IPS-11a (cell line): ENCODE measurements around the gene RIN2.

ENCODE experiments used
- H3K4me3 ChIP-seq: one replicate; pipeline ENCODE4 v1.5.1; 2013; ENCODE audit warnings: low read depth, low read length, control low read depth

The RIN2 gene

GRCh38 chr20:19761841-19762240 is 3.8 kb downstream of the RIN2 start:
- H3K4me3 ChIP-seq = no peak overlapping the region

GRCh38 chr20:19764207-19764606 is 6.1 kb downstream of the RIN2 start:
- no peak overlapping the region for H3K4me3 ChIP-seq

DNA sequence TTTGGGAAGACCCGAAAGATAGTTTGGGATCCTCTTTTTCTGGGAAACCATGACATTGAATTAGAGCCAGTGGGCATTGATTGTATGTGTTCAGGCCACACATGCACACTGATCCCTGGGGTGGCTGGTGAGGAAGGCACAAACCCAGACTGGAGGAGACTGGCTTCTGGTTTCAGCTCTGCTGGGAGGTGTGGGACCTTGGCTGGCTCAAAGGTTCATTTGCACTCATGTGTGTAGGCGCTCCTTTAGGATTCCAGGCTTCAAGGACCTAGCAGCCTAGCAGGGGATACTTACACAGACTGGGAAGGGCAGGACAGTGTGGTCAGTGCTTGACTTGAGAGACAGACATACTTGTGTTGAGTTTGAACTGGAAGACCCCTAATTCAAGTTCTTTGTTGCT is 7.2 kb downstream of the RIN2 start:
- H3K4me3 ChIP-seq = no peak overlapping the region

DNA sequence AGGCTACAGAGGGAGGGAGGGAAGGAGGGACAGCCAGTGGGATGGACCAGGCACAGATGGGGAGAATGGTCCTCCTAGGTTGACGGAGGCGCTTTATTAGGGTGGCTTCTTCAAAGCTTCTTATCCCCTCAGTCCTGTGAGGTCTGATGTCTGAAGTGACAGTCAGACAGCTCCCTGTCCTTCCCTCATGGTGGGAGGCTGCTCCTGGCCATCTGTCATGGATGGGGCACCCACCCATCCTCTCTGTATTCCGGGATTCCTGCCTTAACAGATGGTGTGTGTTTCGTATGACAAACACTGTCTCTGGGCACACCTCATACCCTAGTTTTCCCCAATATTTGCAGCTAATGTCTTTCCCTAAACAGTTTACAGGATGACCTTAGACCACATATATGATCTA is 7.9 kb downstream of the RIN2 start:
- no peak overlapping the region for H3K4me3 ChIP-seq

DNA sequence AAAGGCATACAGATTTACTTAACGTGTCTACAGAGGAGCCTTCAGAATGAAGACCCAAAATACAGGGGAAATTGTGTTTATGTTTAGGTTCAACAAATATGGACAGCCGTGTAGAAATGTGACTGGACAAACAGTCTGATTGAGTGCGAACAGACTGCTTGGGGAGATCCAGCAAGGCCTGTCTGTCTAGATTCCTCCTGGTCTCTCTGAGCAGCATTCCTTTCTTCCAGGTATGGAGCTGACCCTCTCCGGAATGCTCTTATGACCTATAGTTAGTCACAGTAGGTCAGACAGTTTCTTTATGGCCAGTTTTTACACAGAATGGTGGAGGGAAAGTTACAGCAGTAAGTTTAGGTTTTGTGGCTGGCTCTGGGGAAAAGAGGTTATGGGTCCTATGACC is 9.0 kb downstream of the RIN2 start:
- no peak overlapping the region for H3K4me3 ChIP-seq

DNA sequence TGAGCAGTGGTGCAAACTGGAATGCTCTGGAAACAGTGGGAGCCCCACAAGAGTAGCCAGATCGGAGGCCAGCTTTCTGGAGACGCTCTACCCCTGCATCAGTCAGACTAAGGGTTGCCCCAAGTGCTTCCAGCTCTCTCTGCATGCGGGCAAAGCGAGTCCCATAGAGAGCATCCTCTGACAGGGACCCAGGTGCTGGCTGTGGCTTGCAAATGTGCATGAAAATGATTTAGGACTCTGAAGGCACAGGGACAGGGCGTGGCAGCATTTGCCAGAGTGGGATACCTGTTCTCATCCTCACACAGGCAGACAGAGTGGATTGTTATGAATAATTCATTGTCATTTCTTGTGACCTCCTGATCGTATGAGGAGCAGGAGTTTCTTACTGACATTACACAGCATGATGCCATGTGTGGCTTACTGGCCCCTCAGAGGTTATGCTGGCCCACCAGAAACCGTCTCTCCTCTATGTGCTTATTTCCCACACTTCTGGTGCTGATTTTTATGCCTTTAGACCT is 10.3 kb downstream of the RIN2 start:
- H3K4me3 ChIP-seq = no peak overlapping the region

GRCh38 chr20:19769507-19769906 is 11.4 kb downstream of the RIN2 start:
- no peak overlapping the region for H3K4me3 ChIP-seq

DNA sequence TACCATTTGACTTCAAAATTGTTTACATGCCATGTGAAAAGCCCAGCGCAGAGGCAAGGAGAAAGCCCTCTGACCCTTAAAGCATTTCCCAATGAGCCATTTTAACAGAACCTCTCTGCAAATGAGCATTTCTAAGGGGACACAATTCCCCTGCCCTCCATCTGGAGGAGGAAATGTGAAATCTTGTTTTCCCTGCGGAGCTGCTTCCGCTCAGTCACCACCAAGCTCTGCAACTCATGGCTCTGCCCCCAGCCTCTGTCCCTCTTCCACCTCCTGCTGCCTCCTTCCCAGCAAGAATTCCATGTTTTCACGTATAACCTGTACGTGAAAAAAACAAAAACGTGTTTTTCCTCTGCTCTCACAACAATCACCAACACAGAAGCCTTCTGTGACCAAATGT is 12.3 kb downstream of the RIN2 start:
- no peak overlapping the region for H3K4me3 ChIP-seq

DNA sequence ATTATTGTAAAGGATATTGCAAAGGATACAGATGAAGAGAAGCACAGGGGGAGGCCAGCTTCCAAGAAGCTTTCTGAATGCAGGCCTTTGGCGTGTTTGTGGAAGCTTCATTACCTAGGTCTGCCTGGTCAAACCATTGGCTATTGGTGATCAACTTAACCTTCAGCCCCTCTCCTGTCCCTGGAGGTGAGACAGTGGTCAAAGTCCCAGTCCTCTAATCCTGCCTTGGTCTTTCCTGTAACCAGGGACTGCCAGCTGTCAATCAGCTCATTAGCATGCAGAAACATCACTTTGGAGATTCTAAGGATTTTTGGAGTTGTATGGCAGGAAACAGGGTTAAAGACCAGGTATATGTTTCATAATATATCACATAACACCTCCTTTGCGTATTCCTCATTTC is 13.0 kb downstream of the RIN2 start:
- no peak overlapping the region for H3K4me3 ChIP-seq

DNA sequence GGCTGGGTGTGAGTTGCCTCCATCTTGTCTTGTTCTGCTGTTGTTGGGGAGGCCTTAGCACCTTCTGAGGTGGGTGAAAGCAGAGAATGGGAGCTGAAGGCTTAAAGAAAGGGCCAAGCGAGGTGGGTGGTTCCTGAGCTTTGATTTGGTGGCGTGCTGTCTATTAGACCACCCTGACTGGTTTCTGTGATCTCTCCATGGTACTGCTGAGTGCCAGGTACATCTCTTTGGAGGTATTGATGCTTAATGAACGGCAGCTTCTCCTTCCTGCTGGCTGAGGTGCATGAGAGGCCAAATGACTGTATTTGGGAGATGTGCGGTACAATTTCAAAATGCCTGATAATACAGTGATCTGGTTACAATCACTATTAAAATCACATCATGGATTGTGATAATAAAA is 15.4 kb downstream of the RIN2 start:
- no peak overlapping the region for H3K4me3 ChIP-seq

DNA sequence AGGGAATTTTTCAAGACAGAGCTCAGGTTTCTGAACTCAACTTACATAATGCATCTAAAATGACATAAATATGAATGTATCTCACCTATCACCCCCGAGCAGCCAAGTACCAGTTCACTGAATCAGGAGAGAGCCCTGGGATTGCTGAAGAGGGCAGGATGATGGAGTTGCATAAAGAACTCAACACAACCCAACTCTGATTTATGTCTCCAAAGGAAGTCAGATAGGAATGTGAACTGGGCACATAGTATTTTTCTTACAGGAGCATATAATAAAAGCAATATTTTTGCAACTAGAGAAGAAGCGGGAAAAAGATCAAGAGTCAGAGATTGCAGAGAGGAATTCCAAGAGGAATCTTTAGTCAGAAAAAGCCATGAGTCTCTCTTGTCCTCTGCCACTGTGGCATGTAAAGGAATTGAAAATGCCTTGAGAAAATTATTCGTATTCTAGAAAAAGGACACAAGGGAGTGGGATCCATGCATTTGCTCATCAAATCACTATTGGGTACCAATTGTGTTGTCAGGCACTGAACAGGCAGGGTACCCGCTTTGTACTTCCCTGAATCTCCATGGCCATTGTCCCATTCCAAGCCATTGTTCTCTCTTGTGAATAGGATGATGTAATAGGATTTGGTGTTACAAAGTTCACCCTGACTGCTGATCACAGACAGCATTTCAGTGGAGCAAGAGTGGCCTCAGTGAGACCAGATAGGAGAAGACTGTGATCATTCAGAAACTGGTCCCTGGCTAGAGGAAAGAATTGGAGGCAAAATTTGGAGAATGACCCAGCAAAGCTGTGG is 16.3 kb downstream of the RIN2 start:
- no peak overlapping the region for H3K4me3 ChIP-seq

DNA sequence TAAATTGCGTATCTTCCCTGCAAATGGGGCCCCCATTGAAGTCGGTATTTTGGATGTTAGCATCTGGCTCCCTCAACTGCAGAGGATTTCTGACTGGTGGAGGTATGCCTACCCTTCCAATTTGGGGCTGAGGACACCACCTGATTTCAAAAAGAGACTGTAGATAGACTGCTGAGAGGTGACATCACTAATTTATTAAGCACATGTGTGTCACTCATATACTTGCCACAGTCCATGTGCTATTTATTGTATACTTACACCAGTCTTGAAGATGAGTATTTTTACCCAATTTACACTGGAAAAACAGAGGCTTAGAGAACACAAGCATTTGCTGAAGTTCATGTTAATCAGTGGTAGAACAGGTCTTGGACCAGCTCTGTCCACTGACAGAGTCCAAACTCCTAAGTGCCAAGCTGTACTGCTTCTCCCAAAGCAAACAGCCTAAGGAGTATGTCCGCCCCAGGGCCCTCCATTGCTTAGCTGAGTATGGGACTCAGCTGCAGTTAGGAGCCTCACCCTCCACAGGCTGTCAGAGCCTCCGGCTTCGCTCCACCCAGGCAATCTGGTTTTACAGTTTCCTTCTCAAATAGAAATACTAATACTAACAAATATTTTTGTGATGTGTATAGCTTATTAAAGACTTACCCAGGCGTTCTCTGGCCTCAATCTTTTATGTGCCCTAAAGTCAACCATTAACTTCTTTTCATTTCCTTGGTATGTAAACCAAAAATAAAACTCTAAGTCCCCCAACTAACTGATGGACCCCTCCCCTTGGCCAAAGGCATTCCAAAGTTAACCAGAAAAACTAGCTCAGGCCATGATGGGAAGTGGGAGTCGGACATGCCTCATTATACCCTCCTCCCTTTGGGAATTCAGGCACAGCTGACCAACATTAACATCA is 17.5 kb downstream of the RIN2 start:
- H3K4me3 ChIP-seq = no peak overlapping the region

- no peak overlapping the region for H3K4me3 ChIP-seq
Measured at GRCh38 chr20:19777315-19777714, 19.3 kb downstream of the RIN2 start.

DNA sequence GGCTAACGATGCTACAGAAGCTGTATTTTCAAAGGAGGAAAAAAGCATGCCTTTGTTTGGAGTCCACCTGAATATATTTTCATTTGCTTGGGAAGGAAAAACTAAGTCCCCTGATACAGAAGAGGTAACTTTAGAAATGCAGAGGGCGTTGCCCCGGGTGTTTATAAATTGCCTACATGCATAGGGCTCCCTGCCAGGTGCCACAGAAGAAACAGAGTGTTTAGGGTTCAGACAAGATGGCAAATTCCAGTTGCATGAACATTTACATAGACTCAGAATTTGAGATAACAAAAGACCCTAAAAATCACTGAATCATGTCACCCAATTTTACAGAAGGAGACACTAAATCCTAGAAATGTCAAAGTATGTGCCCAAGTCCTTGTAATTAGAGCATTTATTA is 19.9 kb downstream of the RIN2 start:
- no peak overlapping the region for H3K4me3 ChIP-seq

DNA sequence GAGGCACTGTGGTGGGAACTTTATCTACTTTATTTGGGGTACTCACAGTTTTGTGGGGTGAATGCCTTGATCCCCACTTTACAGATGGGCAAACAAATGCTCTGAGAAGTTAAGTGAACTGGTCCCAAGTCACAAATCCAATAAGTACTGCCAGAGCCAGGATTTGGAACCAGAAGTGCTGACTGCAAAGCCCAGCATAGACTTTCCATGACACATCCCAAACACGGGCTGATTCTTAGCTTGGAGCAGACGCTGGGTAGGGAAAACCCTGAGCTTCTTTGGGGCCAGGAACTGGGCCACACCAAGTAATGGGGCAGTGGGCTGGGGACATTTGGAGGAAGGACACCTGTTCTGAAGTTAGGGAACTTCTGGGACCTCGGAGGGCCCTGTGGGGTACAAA is 20.3 kb downstream of the RIN2 start:
- H3K4me3 ChIP-seq = no peak overlapping the region

- no peak overlapping the region for H3K4me3 ChIP-seq
Measured at GRCh38 chr20:19779634-19780033, 21.6 kb downstream of the RIN2 start.

GRCh38 chr20:19780261-19780660 is 22.2 kb downstream of the RIN2 start:
- H3K4me3 ChIP-seq = no peak overlapping the region

GRCh38 chr20:19781235-19781634 is 23.2 kb downstream of the RIN2 start:
- no peak overlapping the region for H3K4me3 ChIP-seq

DNA sequence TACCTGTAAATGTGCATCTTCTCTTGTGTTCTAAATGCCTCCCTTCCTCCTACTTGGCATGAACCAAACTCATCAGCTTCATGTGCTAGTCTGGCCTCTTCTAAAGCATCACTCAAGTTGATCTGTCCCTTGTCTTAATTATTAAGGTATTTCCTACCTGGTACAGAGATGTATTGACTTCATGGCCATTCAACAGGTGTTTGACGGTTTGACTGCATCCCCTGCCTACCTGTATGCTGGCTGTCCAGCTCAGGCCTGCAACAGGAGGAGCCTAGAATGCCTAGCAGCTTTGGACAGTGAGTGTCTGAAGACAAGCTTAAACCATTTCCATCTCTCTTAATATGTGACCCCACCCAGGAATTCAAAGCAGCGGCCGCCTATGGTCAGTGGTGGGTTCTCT is 24.6 kb downstream of the RIN2 start:
- H3K4me3 ChIP-seq = no peak overlapping the region

DNA sequence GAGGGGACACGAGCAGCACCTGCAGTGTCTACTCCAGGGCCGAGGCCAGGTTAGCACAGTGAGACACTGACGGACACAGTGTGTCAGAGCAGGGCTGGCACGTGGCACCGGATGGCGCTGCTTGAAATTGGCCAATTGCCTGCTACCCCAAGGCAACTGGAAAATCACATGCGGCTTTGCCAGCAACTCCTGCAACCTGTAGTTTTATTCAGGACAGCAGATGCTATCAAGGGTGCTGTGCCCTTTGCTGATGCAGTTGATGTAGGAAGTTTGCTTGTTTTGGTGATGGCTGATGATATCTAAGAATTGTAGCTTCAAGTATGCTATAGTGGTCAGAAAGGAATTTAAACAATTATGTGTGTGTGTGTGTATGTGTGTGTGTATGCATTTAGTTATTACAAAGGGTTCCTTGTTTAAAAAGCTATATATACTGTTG is 25.9 kb downstream of the RIN2 start:
- H3K4me3 ChIP-seq = no peak overlapping the region

GRCh38 chr20:19784511-19785172 is 26.6 kb downstream of the RIN2 start:
- H3K4me3 ChIP-seq = no peak overlapping the region
